ENCODE results near the gene GAD1.

The GAD1 gene

GRCh38 chr2:170846314-170846713, 29.6 kb downstream of the GAD1 start:
- DNase-seq = no peak

- DNase-seq = no peak
These were observed 31.0 kb downstream of the GAD1 start for GRCh38 chr2:170847716-170848115.

DNA sequence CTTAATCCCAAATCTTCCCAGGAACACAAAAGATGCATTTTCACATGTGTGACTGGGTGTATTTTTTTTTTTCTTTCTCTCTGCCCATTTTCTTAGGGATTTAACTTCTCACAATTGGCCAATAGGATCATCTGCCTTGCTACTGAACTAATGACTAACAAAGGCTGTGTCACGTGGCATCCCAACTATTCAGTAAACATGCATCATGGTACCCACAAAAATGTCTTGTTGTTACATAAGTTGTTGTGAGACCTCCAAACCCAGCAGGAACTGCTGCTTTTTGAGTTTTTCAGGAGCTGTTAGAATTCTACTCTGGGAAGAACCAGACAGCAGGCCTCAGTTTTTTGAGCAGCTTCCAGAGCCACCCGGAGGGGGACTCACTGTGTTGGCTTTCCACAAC, 31.9 kb downstream of the GAD1 start:
- no peak for DNase-seq

GRCh38 chr2:170850251-170850650, 33.6 kb downstream of the GAD1 start:
- DNase-seq = no peak

DNA sequence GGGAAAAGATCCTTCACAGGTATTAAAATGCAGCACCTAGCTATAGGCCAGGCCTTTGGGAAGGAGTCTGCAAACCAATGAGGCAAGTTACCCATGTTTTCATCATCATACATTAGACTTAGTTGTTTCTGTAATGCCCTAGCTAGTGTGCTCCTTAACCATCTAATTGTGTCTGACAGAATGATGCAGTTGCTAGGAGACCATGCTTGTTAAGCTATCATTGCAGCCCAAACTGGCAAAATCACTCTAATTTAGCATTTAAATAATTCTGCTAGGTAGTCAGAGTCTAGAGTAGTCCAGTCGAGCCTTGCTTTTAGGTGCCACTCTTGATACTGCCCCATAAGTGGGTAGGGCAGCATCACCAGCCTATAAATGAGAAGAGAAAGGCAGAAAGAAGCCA, 34.9 kb downstream of the GAD1 start:
- no peak for DNase-seq

- no peak for DNase-seq
These were observed 39.4 kb downstream of the GAD1 start for GRCh38 chr2:170856066-170856465.

DNA sequence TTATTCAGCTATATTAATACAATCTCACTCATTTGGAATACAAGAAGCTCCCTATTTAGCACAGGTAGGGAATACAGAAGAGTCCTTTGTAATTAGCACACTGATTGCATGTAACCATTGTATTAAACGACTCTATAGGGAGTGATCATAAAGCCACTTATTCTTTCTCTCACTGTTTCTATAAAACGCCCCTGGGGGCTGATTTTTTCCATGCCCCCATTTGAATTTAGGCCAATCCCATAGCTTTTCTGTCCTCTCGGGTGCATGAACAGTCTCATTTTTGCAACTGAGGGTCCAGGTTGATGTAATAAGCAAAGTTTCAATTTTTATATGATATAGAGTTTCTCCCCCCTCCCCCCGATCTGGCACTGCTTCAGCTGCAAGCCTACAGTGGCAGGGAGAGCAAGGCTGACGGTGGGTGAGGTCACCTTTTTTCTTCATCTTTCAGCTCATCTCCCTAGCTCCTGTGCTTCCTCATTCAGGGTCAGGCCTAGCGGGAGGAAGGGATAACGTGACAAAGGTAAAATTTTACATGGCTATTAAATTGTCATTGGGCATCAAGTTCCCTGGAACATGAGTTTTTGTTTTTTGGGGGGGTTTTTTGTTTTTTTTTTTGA, 45.7 kb downstream of the GAD1 start:
- DNase-seq = no peak

GRCh38 chr2:170863087-170863486, 46.4 kb downstream of the GAD1 start:
- no peak for DNase-seq

DNA sequence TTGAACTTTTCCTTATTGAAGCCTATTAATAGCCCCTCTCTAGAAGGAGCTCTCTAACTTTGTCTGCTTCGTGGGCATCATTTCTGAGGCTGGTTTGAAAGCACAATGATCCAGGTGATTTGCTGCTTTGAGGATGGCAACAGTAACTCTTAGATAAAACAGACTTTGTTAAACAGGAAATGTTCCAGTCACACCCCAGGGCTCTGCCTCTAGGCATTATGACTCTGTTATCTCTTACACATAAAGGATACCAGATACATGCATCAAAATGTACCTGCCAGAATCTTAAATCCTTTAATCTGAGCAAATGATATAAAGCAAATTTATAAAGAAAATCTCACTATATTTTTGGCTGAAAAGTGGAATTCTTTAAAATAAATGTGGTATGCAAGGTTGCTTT, 52.3 kb downstream of the GAD1 start:
- no peak for DNase-seq

- no peak for DNase-seq
These were observed 52.8 kb downstream of the GAD1 start for GRCh38 chr2:170869461-170869860.

- peak; percentile 67 to 77 for DNase-seq
These were observed 56.5 kb downstream of the GAD1 start for GRCh38 chr2:170873035-170873692.

GRCh38 chr2:170878066-170878465, 61.4 kb downstream of the GAD1 start:
- no peak for DNase-seq

- no peak for DNase-seq
These were observed 61.8 kb downstream of the GAD1 start for GRCh38 chr2:170878505-170878904.

DNA sequence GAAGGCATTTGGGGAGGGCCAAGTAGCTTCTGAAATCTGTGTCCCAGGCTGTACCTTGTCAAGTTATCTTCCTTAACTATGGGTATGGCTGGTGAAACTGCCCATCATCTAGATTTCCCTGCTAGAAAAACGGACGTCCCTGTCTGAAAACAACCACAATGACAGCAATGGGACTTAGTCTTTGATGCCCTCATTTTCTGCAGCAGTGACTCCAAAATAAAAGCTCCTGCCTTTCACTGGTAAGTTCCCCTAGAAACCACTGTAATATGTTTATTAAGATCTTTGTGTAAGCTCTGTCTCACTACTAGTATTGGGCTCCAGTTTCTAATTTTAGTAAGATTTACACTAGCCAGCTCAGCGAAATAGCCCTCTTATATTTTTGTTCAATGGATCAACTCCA, 65.2 kb downstream of the GAD1 start:
- no peak for DNase-seq

DNA sequence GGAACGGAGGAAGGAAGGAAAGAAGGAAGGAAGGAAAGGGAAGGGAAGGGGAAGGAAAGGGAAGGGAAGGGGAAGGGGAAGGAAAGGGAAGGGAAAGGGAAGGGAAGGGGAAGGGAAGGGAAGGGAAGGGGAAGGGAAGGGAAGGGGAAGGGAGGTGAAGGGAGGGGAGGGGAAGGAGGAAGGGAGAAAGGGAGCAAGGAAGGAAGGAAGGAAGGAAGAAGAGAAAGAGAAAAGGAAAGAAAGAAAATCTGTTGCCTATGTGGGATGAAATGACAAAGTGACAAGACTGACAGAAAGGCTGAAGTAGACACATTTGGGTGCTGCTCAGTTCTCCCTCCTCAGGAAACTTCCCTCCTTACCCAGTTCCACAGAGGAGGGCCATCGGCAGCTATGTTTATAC, 66.1 kb downstream of the GAD1 start:
- no peak for DNase-seq

DNA sequence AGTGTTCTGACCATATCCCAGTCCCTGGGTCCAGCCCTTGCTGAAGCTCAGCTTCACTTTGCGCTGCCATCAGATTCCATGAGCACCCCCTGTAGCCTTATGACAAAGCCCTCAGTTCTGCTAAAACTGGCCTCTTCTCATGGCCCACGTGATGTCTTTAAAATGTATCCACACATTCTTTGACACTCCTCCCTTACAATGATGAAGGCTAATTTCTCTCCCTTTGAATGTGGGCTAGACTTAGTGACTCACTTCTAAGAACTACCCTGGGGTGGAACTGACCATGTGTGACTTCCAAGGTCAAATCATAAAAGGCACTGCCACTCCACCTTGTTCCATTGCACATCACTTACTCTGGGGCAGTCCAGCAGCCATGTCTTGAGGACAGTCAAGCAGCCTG, 67.0 kb downstream of the GAD1 start:
- DNase-seq = no peak

GRCh38 chr2:170885130-170885791, 68.6 kb downstream of the GAD1 start:
- DNase-seq = no peak

DNA sequence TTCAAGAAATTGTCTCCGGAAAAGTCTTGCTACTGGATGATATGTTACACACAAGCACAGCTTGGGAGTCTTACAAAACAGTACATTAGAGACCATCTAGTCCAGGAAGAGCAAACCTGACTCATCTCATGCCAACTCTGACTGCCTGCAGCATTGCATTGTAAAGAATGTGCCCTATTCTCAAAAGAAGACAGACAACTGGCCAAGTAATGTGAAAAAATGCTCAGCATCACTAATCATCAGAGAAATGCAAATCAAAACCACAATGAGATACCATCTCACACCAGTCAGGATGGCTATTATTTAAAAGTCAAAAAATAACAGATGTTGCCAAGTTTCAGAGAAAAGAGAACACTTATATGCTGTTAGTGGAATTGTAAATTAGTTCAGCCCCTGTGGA, 69.7 kb downstream of the GAD1 start:
- no peak for DNase-seq

DNA sequence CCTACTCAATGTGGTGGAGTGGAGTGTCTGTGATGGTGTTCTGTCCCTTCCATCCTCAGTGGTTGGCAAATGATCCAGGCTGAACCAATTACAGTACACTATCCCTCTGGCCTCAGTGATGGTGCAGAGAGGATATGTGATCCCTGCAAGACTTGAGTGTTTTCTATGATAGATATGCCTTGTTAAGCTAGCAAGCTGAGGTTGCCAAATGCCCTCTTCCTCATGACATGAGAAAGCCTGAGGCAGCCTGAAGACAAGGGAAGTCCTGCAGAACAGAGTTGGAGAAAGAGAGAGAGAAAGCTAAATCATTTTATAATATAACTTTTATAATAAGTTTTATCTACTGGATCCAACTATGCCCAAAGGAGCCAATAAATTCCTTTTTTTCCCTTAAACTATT, 70.8 kb downstream of the GAD1 start:
- no peak for DNase-seq

DNA sequence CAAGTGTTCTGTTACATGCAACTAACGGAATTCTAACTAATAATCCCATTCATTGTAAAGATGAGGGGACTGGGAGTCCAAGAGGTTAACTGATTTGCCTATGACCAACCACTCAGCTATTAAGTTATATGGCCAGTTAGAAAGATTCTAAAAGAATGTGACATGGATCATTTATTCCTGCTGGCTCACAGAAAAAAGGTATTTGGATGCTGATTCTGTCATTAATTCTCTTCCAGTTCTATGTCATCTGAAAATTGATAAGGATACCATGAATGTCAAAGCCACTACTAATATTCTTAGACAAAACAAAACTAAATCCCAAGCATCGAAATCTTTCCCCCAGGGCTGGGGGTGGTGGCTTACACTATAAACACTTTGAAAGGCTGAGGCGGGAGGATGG, 71.2 kb downstream of the GAD1 start:
- DNase-seq = no peak

- DNase-seq = no peak
These were observed 75.2 kb downstream of the GAD1 start for GRCh38 chr2:170891893-170892292.

- no peak for DNase-seq
These were observed 75.8 kb downstream of the GAD1 start for GRCh38 chr2:170892391-170892951.

- no peak for DNase-seq
These were observed 78.5 kb downstream of the GAD1 start for GRCh38 chr2:170895023-170895757.

- no peak for DNase-seq
These were observed 79.9 kb downstream of the GAD1 start for GRCh38 chr2:170896622-170897021.

Data from activated CD4-positive, alpha-beta T cell treated with anti-CD3 and anti-CD28 coated beads for 4 hours (primary cell).